HEK293T (cell line): Measurements from ENCODE around the gene PSAPL1.

Experiments
- ELF4 ChIP-seq: fragments of 450-650 bp; IDR thresholded peaks from 2 replicates; pipeline ENCODE4 v1.6.1; 2017; ENCODE audit warnings: antibody characterized with exemption
- L3MBTL2 ChIP-seq: fragments of 450-650 bp; conservative IDR thresholded peaks from 2 replicates; pipeline ENCODE4 v1.6.1; 2016; ENCODE audit warnings: mild to moderate bottlenecking

DNA sequence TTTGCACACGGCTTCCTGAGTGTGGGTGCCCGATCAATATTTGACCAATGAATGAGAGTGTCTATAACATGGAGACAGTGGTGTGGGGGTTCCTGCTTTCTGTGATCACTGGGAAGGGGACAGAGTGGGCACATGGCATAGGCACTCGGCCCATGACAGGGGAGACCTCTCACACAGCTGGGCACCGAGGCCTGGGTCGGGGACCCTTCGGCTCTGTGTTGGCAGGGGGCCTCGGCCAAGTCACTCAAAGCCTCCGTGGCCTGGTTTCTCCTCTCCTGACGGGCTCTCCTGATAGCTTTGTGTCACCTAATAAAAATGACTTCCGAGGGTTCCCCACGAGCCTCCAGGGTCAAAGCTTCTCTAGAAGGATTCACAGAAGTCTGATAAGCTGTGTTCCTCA is 43.9 kb upstream of the PSAPL1 start:
- TF ChIP-seq ELF4: no peak
- no peak for TF ChIP-seq L3MBTL2
